HG03378 (cell line): ENCODE data around the gene IL6.
"Not testable (repeated sequence)": the region's sequence is repeated elsewhere in the genome, so short reads cannot be mapped to it uniquely, and the experiment has no call there.

Source experiments
- ATAC-seq: cut with Tn5 transposase; IDR thresholded peaks from one replicate; pipeline ENCODE4 v1.9.1; 2021; ENCODE audit warnings: mild to moderate bottlenecking, moderate library complexity; ENCODE audit not compliant: unreplicated experiment

The IL6 gene

GRCh38 chr7:22703978-22704610 is 22.9 kb upstream of the IL6 start:
- ATAC-seq = not testable (repeated sequence)

- not testable (repeated sequence) for ATAC-seq
These were observed 22.3 kb upstream of the IL6 start for GRCh38 chr7:22704722-22705121.

GRCh38 chr7:22705874-22706273 is 21.1 kb upstream of the IL6 start:
- ATAC-seq = not testable (repeated sequence)

- not testable (repeated sequence) for ATAC-seq
These were observed 19.8 kb upstream of the IL6 start for GRCh38 chr7:22707026-22707691.

- ATAC-seq = not testable (repeated sequence)
These were observed 18.8 kb upstream of the IL6 start for GRCh38 chr7:22708214-22708613.

- ATAC-seq = not testable (repeated sequence)
These were observed 18.3 kb upstream of the IL6 start for GRCh38 chr7:22708677-22709061.

GRCh38 chr7:22709062-22709829 is 17.8 kb upstream of the IL6 start:
- not testable (repeated sequence) for ATAC-seq

GRCh38 chr7:22709857-22710256 is 17.1 kb upstream of the IL6 start:
- no peak for ATAC-seq

- ATAC-seq = no peak
These were observed 14.0 kb upstream of the IL6 start for GRCh38 chr7:22712999-22713398.

- ATAC-seq = no peak
These were observed 13.5 kb upstream of the IL6 start for GRCh38 chr7:22713463-22713862.

- ATAC-seq = no peak
These were observed 11.0 kb upstream of the IL6 start for GRCh38 chr7:22715969-22716368.

GRCh38 chr7:22717760-22718159 is 9.2 kb upstream of the IL6 start:
- ATAC-seq = no peak

- no peak for ATAC-seq
These were observed 8.7 kb upstream of the IL6 start for GRCh38 chr7:22718200-22718711.

- ATAC-seq = no peak
These were observed 8.0 kb upstream of the IL6 start for GRCh38 chr7:22718911-22719420.

GRCh38 chr7:22720791-22721786 is 5.9 kb upstream of the IL6 start:
- ATAC-seq = no peak

- ATAC-seq = no peak
These were observed 4.3 kb upstream of the IL6 start for GRCh38 chr7:22722536-22723180.

- ATAC-seq = no peak
These were observed 3.8 kb upstream of the IL6 start for GRCh38 chr7:22723181-22723601.

GRCh38 chr7:22723637-22724036 is 3.4 kb upstream of the IL6 start:
- no peak for ATAC-seq

- no peak for ATAC-seq
These were observed 2.1 kb upstream of the IL6 start for GRCh38 chr7:22724861-22725260.

GRCh38 chr7:22725585-22725984 is 1.4 kb upstream of the IL6 start:
- ATAC-seq = no peak
